ENCODE results near the gene NPHP1.
"Not testable (repeated sequence)": the region's sequence is repeated elsewhere in the genome, so short reads cannot be mapped to it uniquely, and the experiment has no call there.

The NPHP1 gene

DNA sequence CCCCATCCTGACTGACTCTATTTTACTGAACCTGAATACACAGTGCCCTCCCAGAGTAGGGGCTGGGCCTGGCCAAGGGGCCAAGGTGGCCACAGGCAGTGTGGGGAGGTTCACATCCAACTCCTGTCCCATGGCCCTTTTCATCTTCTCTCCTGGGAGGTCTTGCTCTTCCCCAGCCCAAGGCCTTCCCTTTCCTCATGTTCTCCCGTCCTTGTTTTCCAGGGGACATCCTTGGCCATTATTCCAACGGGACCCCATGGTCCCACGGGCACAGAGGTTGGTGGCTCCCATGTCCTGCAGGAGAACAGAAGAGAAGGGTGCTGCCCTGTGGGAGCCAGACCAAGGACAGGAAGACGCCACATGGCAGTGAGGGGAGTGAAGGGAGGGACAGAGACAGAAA, 99.6 kb downstream of the NPHP1 start:
- DNase-seq (ENCODE audit: low read depth in 2 of 3, low spot score in 2 of 3) = no peak

DNA sequence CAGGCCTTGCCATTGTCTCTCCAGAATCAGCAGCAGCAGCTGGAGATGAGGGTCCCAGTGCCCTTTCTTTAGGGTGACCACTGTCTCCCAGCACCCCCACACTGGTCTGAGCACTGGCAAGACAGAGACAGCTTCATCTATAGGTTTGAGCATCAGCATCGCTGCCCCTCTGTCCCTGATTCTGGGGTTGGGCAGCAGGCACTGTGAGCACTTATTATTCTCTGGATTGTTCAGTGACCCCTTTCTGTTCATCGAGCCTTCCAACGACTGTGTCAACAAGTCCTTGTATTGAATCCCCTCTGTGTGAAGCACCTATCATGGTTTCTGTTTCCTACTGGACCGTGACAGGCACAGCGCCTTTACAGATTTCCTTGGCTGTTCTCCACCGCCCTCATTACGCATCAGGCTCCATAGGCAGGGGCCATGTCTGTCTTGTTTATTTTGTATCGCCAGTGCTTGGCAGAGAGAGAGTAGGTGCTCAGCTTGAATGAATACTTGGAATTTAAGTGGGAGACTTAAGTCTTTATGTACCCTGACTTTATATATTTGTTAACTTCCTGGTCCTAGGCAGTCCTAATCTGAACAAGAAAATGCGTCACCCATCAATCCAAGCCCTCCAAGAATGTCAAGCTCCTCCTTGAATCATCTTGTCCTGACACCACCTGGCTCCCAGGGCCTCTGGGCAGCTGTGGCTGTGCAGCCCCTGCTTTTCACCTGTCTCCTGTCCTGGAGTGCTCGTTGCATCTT, 100.6 kb downstream of the NPHP1 start:
- no peak for DNase-seq (ENCODE audit: low read depth in 2 of 3, low spot score in 2 of 3)

DNA sequence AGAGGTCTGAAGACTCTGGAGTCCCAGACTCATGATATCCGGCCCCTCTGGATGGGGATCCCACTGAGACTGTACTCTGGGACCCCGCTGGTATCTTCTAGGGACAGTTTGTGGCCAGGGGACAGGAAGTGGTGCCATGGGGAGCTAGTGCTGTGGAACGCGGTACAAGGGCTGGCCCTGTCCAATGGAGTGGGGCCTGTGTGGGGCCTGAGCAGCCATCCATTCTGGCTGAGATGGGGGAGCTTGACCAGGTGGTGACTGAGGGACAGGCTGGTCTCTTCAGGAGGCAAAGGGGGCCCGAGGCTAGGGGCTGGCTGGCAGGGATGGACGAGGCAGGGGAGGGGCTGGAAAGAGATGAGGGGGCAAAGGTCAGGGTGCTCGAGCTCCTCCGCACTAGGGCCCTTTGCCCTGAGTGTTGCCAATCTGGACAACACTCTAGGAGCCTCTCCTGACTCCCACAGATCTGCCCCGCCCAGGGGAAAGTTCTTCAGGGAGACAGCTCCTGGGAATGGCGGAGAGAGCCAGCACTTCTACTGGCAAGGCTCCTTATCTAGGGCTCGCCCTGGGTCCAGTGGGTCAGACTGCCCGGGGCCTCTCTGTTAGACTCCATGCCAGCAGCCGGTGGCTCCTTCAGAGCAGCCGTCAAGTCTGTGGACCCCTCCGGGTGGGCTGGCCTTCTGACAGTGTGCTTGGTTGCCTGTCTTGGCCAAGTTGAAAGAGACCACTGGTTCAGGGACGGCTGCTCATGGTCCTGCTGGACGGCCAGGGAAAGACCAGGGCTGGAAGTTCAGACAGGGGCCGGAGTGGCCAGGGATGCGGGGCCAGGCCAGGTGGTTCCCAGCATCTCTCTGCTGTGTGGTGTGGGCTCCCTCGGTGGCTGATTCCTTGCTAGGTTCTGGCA, 101.5 kb downstream of the NPHP1 start:
- DNase-seq (ENCODE audit: low read depth in 2 of 3, low spot score in 2 of 3) = no peak

DNA sequence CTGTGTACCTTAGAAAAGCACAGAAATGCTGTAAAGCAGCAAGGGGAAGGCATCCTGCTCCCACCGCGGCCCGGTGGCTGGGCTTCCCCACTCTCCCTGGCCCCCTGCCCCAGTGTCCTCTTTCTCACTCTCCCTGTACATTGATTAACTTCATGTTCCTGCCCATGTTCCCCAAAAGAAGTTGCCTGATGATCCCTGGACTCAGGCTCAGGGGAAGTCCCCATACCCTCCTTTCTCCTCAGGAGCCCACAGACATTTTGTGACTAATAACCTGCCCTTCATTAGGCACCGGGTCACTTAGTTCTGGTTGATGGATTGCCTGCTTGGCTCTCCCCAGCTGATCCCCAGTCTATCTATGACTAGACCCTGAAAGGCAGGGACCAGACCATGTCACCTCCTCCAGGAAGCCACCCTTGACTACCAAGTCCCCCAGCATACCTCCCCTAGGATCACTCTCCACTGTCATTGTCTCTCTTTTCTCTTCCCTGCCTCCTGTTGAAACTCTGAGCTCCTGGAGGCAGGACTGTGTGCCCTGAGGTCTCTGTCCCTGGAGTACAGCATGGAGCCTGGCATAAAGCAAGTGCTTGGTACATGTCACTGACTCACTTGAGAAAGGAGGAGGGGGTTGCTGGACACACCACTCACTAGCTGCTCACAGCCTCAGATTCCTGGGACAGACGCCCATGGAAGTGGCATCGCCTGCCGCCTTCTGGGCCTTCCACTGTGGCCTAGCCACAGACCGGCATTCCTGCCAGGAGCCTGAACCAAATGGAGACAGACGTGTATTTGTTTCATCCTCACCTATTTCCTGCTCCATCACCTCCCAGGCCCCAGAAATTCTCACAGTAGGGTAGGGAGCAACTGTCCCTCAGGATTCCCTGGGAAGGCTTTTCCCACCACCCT, 102.7 kb downstream of the NPHP1 start:
- DNase-seq (ENCODE audit: low read depth in 2 of 3, low spot score in 2 of 3) = no peak

DNA sequence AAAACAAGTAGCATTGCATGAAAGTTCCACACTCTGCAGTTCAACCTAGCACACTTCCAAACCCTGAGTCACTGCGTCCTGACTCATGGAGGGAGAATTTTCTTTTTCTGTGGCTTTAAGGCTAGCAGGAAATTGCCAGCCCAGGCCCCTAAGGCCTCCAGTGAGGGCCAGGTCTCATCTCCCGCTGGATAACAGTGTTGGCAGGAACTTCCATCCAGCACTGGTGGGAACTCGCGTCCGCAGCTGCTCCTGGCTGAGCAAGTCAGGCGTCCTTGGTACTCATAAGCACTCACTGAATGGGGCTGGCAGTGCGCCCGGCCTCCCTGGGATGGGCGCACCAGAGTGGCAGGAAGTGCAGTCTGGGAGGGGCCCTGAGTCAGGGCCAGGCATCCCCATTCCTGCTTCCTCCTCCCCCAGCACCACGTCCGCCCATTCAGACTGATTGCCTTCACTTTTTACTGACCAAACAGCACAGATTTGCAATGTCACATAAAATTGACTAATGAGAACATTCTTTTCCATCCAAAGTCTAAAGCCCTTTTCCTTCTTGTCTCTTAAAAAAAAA, 103.5 kb downstream of the NPHP1 start:
- DNase-seq (ENCODE audit: low read depth in 2 of 3, low spot score in 2 of 3) = no peak

DNA sequence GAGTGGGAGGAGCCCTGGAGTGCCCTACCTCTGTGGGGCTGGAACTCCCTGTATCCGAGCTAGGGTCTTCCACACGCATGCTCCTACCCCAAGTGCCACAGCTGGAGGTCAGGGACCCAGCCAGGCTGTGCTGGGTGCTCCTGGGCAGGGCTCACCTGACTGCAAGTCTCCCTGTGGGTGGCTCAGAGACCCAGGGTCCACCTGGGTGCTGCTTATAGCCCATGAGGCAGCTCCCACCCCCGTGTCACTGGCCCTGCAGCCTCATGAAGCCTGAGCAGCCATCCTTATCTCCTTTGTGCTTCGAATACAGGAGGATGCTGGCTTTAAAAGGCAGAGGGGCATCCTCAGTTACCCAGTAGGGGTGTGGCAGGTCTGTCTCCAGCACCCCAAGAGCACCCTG, 103.9 kb downstream of the NPHP1 start:
- not testable (repeated sequence) for DNase-seq (ENCODE audit: low read depth in 2 of 3, low spot score in 2 of 3)

DNA sequence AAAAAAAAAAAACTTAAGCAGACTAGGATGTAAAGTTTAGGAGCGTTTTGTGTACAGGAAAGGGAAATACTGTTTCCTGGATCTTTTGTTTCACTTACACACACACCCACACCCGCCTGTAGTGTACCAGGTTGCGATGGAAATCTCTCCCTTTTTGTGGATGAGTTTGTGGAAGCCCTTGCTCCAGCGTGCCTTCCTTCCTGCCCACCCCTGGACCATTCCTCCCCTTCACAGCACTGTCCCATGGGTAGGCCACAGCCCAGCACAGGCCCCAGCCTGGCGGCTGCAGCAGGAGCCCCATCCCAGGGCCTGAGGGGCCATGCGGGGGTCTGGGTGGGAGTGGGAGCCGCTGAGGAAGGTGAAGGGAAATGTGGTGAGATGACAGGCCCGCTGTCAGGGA, 104.3 kb downstream of the NPHP1 start:
- DNase-seq (ENCODE audit: low read depth in 2 of 3, low spot score in 2 of 3) = no peak

DNA sequence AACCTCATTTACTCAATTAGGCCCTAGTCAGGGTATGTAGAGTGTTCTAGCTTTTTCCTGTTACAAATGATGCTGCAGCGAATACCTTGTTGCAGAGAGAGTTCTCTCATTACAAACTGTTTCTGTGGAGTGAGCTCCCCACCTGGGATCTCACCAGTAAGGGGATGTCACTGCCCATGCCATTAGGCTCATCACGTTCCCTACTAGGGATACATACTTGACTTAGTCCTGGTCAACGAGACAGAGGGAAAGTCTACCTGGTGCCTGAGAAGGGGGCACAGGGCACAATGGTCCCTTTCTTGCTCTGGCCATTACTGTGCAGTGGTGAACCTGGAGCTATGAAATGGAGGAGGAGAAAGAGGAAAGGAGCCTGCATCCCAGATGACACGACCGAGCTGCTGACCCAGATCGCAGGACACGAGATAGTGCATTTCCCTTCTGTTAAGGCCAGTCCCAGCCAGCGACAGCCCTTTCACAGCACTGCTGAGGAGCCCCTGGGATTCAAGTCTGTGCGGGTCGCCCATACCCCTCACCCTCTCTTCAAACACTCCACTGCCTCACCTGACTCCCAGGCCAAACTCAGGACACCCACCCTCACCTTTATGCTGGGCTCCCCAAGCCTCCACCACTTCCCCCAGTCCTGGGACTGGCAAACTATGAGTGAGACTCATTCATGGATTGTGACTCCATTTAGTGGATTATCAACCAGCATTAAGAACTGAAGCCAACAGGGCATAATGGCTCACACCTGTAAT, 105.2 kb downstream of the NPHP1 start:
- DNase-seq (ENCODE audit: low read depth in 2 of 3, low spot score in 2 of 3) = no peak

DNA sequence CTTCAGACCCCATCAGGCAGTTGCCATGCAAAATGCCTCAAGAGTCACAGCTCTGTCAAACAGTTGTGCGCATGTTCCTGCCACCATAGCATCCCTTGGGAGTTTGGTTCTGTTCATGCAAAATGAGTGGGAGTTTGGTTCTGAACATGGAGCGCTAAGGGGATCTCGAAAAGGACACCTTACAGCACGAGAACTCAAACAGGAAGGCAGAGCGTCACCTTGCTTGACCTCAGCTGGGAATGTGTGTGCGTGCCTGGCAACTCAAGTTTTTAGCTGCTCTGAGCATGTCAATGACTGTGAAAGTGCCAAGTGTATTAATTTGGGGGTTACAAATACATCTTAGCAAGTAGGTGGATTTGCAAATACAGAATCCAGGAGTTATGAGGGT, 105.8 kb downstream of the NPHP1 start:
- no peak for DNase-seq (ENCODE audit: low read depth in 2 of 3, low spot score in 2 of 3)

DNA sequence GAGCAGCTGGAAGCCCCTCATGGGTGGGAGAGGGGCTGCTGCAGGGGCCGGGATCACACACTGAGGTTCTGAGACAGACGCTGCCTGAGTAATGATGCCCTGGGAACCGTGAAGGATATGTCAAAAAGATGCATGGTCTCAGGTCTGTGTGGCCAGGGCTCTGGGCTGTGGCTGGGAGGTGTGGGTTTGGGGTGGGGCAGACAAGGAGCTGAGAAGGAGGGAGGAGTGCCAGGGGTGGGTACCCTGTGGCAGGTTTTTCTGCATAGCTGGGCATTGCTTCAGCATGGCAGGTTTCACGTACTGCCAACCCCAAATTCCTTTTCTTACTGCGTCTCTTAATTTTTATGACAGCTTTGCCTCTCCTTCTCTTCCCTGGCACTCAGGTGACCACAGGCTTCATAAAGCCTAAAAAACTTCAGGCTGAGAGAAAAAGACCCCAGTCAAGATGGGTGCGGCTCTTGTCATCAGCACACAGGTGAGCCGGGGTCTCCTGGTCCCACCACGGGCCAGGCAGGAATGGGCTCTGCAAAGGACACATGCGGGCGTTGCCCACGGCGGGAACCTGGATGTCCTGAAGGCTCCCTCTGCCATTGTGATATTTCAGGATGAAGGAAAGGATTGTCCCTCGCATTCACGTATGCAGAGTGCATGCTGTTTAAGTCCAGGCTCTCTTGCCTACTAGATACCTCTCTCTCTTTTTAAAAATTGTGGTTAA, 107.2 kb downstream of the NPHP1 start:
- no peak for DNase-seq (ENCODE audit: low read depth in 2 of 3, low spot score in 2 of 3)

DNA sequence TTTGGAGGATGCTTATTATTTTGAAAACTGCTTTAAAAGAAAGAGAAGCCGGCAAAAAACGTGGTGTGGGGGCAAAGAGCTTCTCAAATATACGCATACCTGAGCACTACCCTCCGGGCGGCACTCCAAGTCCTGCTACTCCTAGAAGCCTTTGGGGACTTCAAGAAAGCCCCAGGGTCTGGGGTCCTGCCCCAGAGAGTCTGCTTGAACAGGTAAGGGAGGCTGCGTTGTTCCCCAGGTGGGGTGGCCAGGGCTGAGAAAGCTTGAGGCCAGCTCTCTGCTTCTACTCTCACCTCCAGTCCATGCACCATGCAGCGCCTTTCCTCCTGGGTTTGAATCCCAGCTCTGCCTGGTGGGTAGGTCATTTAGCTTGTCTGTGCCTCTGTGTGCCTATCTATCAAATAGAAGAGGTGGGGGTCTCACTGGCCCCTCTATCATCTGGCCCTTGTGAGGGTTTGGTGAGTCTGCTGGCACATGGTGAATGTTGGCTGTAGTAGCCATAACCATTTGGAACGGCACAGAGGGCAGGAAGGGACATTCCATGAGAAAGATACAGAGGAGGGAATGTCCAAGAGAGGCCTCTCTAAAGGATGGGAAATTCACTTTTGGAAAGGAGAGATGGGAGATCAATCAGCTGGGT, 108.7 kb downstream of the NPHP1 start:
- no peak for DNase-seq (ENCODE audit: low read depth in 2 of 3, low spot score in 2 of 3)

DNA sequence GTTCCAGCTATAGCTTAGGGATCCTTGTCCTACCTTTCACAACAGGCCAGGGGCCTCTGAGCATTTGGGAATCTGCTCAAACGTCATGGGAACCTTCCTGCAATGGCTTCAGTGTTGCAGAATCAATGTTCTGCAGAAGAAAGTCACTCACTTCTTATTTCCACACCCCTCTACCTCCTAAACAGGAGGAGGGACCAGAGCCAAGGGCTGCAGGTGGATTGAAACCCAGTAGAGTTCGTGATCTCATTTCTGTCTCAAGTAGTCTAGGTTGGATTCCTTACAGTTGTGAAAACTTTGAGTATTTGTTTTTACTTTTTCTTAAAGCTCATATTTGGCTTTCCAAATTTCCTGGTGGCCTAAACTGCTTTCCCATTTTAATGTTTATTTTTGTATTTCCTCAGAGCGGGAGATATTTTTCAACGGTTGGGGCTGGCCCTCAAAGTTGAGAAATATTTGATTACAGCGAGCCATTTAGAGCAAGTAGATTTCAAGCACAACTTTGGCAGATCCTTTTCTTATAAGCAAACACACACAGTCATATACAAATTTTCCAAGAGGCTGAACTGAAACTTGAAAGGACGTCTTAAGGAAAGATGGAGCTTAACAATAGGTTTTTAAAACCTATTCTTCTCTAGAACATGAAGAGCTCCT, 109.8 kb downstream of the NPHP1 start:
- not testable (repeated sequence) for DNase-seq (ENCODE audit: low read depth in 2 of 3, low spot score in 2 of 3)

DNA sequence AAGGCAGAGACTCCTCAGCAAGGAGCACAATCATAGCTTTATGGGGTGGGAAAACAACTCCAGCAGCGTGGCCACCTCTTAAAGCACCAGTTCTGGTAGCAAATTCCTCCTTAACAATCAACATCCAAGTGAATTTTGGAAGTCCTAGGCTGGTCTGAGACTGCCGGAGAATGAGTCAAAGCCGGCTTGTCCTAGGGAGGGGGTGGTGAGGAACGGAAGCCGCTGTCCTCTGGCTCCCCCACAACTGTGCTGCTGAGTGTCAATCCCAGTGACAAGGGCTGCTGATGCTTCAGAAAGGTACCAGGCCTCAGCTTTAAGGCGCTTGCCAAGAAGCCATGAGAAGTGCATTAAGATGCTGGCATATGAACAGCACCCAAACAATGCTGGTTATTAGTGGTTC, 110.9 kb downstream of the NPHP1 start:
- DNase-seq (ENCODE audit: low read depth in 2 of 3, low spot score in 2 of 3) = not testable (repeated sequence)

DNA sequence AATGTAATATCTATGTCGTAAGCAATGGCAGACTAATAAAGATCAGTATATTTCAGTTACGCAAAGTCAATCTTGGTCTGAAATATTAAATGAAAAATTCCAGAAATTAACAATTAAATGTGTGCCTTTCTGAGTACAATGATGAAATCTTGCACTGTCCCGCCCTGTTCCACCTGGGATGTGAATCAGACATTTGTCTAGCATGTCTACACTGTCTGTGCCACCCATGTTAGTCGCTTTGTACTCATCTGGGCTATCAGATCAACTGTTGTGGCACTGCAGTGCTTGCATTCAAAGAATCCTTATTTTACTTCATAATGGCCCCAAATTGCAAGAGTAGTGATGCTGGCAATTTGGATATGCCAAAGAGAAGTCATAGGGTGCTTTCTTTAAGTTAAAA, 114.6 kb downstream of the NPHP1 start:
- DNase-seq (ENCODE audit: low read depth in 2 of 3, low spot score in 2 of 3) = not testable (repeated sequence)

DNA sequence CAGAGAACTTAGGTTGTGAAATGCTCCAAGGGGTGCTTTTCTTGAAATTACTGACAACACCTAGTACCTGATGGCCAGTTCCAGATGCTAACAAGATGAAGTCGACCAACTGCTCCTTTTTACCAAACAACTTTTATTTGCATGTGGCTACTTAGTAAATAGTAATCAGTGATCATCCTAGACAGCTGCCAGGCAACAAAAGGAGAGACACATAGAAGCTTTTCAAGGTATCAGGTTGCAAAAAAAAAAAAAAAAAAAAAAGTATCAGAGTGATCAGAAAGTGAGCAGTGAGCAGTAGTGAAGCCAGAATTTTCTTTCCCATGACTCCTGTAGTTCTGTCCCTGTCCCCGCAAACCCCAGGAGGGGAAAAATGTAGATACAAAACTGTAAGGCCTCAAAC, 121.1 kb downstream of the NPHP1 start:
- DNase-seq (ENCODE audit: low read depth in 2 of 3, low spot score in 2 of 3) = not testable (repeated sequence)

DNA sequence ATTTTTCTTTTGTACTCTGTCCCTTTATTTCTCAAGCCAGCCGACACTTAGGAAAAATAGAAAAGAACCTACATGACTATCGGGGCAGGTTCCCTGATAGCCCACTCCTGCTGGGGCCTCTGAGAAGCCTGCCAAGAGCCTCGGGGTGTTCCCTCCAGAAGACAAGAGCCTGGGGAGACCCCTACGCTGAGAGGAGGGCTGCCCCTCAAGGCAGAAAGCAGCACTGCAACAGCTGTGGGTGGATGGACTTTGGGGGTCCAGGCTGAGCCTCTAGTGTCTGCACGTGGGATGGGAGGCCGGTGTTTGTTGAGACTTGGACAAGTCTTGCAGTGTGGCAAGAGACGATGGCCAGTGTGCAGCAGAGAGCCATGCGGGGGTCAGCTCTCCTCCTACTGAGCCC, 121.7 kb downstream of the NPHP1 start:
- DNase-seq (ENCODE audit: low read depth in 2 of 3, low spot score in 2 of 3) = not testable (repeated sequence)

DNA sequence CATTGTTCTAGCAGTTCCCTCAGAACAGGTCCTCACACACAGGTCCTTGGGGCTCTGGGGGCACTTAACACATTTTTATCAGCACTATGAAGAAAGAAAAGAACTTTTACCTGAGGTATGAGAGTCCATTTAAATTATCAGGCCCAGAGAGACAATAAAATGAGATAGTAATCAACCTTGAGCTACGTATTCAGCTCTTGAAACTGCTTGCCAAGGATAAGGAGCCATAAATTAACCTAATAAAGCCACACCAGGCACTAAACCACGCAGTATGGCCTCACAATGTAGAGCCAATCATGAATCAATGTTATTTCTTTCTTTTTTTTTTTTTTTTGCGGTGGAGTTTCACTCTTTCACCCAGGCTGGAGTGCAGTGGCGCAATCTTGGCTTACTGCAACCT, 126.7 kb downstream of the NPHP1 start:
- DNase-seq (ENCODE audit: low read depth in 2 of 3, low spot score in 2 of 3) = not testable (repeated sequence)

DNA sequence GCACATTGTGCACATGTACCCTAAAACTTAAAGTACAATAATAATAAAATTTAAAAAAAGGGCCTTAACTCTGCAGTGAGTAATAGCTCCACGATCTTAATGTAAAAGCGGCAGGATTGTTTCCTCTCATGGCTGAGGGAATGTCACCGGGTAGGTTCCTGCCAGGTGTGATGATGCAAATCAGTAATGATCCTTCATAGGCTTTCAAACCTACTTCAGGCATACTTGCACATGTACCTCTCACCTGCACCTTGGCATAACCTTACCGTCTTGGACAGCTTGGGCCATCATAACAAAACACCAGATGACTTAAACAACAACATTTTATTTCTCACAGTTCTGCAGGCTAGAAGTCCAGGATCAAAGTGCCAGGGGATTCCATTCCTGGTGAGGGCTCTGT, 128.9 kb downstream of the NPHP1 start:
- DNase-seq (ENCODE audit: low read depth in 2 of 3, low spot score in 2 of 3) = not testable (repeated sequence)

Data from activated CD8-positive, alpha-beta memory T cell treated with anti-CD3 and anti-CD28 coated beads for 48 hours (primary cell).